ENCODE results near the gene PPRC1. TPM values are rescaled to one million over a fixed set of nuclear protein-coding genes. Genes with fewer than 3 reads are reported as not detected.

The PPRC1 gene
- total RNA-seq, 1 donor from 2014 or later, result 62.6 TPM

GRCh38 chr10:102146971-102147428, 14.2 kb downstream of the PPRC1 start:
- no peak for TF ChIP-seq CTCF (IDR thresholded peaks at IDR 0.05; ENCODE audit: unreplicated experiment)
- DNase-seq (ENCODE audit: low spot score in 2 of 2, unreplicated experiment in 2 of 2), result no peak
- no peak overlapping the region for H3K27ac Mint-ChIP-seq
- H3K36me3 Mint-ChIP-seq, result peaks cover 47% of the 10 kb centered on the region
- H3K9me3 Mint-ChIP-seq, result no peaks in the 10 kb centered on the region
- H3K4me3 Mint-ChIP-seq, result no peak overlapping the region
- H3K27me3 Mint-ChIP-seq (ENCODE audit: low read depth), result no peaks in the 10 kb centered on the region
- peaks cover 7% of the 10 kb centered on the region for H3K4me1 Mint-ChIP-seq

- H3K27ac Mint-ChIP-seq, result no peak overlapping the region
These were observed 14.7 kb downstream of the PPRC1 start for GRCh38 chr10:102147561-102147960.

GRCh38 chr10:102148275-102148674, 15.4 kb downstream of the PPRC1 start:
- H3K4me1 Mint-ChIP-seq, result peaks cover 15% of the 10 kb centered on the region
- no peak for DNase-seq (ENCODE audit: low spot score in 2 of 2, unreplicated experiment in 2 of 2)
- H3K9me3 Mint-ChIP-seq, result no peaks in the 10 kb centered on the region
- no peak for TF ChIP-seq CTCF (IDR thresholded peaks at IDR 0.05; ENCODE audit: unreplicated experiment)
- no peak overlapping the region for H3K27ac Mint-ChIP-seq
- no peaks in the 10 kb centered on the region for H3K27me3 Mint-ChIP-seq (ENCODE audit: low read depth)
- no peak overlapping the region for H3K4me3 Mint-ChIP-seq
- peaks cover 43% of the 10 kb centered on the region for H3K36me3 Mint-ChIP-seq

More at GRCh38 chr10:102147561-102147960, 14.7 kb downstream of the PPRC1 start:
- TF ChIP-seq CTCF (IDR thresholded peaks at IDR 0.05; ENCODE audit: unreplicated experiment), result no peak
- H3K9me3 Mint-ChIP-seq, result no peaks in the 10 kb centered on the region
- no peaks in the 10 kb centered on the region for H3K27me3 Mint-ChIP-seq (ENCODE audit: low read depth)
- peaks cover 8% of the 10 kb centered on the region for H3K4me1 Mint-ChIP-seq
- H3K36me3 Mint-ChIP-seq, result peaks cover 47% of the 10 kb centered on the region
- no peak overlapping the region for H3K4me3 Mint-ChIP-seq
- DNase-seq (ENCODE audit: low spot score in 2 of 2, unreplicated experiment in 2 of 2), result no peak

GRCh38 chr10:102150970-102151773, 18.3 kb downstream of the PPRC1 start:
- no peak for TF ChIP-seq CTCF (IDR thresholded peaks at IDR 0.05; ENCODE audit: unreplicated experiment)
- Mint-ChIP-seq H3K4me3 (peak overlapping the region; percentile 98), H3K27me3 (ENCODE audit: low read depth) (no peaks in the 10 kb centered on the region), H3K9me3 (no peaks in the 10 kb centered on the region), H3K36me3 (peaks cover 34% of the 10 kb centered on the region), H3K4me1 (peaks cover 19% of the 10 kb centered on the region), H3K27ac (peak overlapping the region; percentile 99)
- no peak for DNase-seq (ENCODE audit: low spot score in 2 of 2, unreplicated experiment in 2 of 2)

GRCh38 chr10:102151774-102152544, 19.1 kb downstream of the PPRC1 start, which contains the start of gene NOLC1:
Gene NOLC1, plus strand, starts transcription at chr10:102152389. Its CDS starts 22 bp downstream, at chr10:102152411.
- Mint-ChIP-seq H3K4me1 (peaks cover 19% of the 10 kb centered on the region), H3K36me3 (peaks cover 35% of the 10 kb centered on the region)

More at GRCh38 chr10:102151774-102152544, 19.1 kb downstream of the PPRC1 start, which contains the start of gene NOLC1:
- peak within 1 kb of the TSS; percentile 98 for H3K4me3 Mint-ChIP-seq
- H3K27ac Mint-ChIP-seq, result peak within 1 kb of the TSS; percentile 99
- no peak for TF ChIP-seq CTCF (IDR thresholded peaks at IDR 0.05; ENCODE audit: unreplicated experiment)
- DNase-seq (ENCODE audit: low spot score in 2 of 2, unreplicated experiment in 2 of 2), result peak; percentile 96 to 99
- H3K9me3 Mint-ChIP-seq, result no peaks in the 10 kb centered on the region
- no peaks in the 10 kb centered on the region for H3K27me3 Mint-ChIP-seq (ENCODE audit: low read depth)
